PFSK-1 (cell line): ENCODE results near the gene COPS2.

Experiments
- FOXP2 ChIP-seq: optimal IDR thresholded peaks from 2 replicates; pipeline ENCODE3; 2011; ENCODE audit warnings: borderline replicate concordance, control low read depth, inconsistent platforms; ENCODE audit not compliant: insufficient read depth; ENCODE audit errors: extremely low read length, extremely low read depth
- POLR2AphosphoS5 ChIP-seq: IDR thresholded peaks from 2 replicates; pipeline ENCODE4 v1.6.1; 2012; ENCODE audit warnings: low read depth, mild to moderate bottlenecking, control low read depth, low read length, moderate library complexity
- SIN3A ChIP-seq: IDR thresholded peaks from 2 replicates; pipeline ENCODE4 v1.6.1; 2012; ENCODE audit warnings: mild to moderate bottlenecking, low read length, moderate library complexity, borderline replicate concordance; ENCODE audit not compliant: insufficient read depth
- TAF1 ChIP-seq: IDR thresholded peaks from 2 replicates; pipeline ENCODE4 v1.6.1; 2012; ENCODE audit warnings: low read length, control low read depth, borderline replicate concordance; ENCODE audit not compliant: insufficient read depth
- TF ChIP-seq, protein P1 (sequence below), 2 experiments: IDR thresholded peaks; 2 replicates each; pipeline versions ENCODE4 v1.6.1 to v1.8.0; 2011 to 2012; ENCODE audit warnings: low read depth in 2 of 2, low read length in 2 of 2, control low read depth in 1 of 2, inconsistent platforms in 1 of 2, mild to moderate bottlenecking in 1 of 2, moderate library complexity in 1 of 2; ENCODE audit not compliant: insufficient read depth in 1 of 2

The COPS2 gene

DNA sequence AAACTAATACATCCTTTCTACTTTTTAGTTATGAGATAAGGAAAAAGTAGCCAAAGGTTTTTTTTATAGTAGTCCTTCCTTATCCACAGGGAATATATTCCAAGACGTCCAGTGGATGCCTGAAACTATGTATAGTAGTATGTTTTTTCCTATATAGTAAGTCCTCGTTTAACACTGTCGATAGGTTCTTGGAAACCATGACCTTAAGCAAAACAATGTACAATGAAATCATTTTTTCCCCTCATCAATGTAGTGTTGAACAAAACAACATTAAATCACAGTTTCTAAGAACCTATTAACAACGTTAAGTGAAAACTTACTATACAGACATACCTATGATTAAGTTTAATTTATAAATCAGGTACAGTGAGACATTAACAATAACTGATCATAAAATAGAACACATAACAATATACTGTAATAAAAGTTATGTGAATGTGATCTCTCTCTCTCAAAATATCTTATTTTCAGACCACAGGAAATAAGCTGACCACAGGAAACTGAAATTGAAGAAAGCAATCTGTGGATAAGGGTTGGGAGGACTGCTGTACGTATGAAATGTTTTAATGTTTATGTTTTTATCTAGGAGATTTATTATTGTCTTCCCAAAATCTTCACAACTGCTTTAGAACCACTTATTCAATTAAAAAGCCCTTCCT is 20.6 kb downstream of the COPS2 start:
- no peak for TF ChIP-seq SIN3A
- no peak for TF ChIP-seq TAF1
- no peak for TF ChIP-seq FOXP2
- TF ChIP-seq POLR2AphosphoS5: no peak
- TF ChIP-seq, protein P1, sequence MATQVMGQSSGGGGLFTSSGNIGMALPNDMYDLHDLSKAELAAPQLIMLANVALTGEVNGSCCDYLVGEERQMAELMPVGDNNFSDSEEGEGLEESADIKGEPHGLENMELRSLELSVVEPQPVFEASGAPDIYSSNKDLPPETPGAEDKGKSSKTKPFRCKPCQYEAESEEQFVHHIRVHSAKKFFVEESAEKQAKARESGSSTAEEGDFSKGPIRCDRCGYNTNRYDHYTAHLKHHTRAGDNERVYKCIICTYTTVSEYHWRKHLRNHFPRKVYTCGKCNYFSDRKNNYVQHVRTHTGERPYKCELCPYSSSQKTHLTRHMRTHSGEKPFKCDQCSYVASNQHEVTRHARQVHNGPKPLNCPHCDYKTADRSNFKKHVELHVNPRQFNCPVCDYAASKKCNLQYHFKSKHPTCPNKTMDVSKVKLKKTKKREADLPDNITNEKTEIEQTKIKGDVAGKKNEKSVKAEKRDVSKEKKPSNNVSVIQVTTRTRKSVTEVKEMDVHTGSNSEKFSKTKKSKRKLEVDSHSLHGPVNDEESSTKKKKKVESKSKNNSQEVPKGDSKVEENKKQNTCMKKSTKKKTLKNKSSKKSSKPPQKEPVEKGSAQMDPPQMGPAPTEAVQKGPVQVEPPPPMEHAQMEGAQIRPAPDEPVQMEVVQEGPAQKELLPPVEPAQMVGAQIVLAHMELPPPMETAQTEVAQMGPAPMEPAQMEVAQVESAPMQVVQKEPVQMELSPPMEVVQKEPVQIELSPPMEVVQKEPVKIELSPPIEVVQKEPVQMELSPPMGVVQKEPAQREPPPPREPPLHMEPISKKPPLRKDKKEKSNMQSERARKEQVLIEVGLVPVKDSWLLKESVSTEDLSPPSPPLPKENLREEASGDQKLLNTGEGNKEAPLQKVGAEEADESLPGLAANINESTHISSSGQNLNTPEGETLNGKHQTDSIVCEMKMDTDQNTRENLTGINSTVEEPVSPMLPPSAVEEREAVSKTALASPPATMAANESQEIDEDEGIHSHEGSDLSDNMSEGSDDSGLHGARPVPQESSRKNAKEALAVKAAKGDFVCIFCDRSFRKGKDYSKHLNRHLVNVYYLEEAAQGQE (IDR thresholded peaks at IDR 0.05; ENCODE audit: insufficient read depth in 1 of 2, low read depth in 2 of 2, low read length in 2 of 2): no peak

DNA sequence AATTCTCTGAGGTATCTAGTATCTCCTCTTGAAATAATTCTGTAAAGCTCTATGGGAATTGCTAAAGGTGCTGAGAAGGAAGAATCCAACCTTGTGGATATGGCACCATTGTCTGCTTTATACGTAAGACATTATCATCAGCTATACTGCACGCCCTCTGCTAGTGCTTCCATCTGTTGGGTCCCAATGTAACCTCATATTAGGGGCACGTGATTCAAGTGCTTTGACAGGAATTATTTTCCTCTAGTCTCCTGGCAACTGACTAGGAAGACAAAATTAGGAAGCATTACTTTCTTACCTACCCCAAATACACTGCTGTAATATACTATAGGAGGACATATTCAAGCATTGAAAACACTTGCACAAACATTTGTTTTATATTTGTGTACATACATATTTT is 24.0 kb downstream of the COPS2 start:
- TF ChIP-seq, protein P1 (IDR thresholded peaks at IDR 0.05; ENCODE audit: insufficient read depth in 1 of 2, low read depth in 2 of 2, low read length in 2 of 2): no peak
- TF ChIP-seq POLR2AphosphoS5 (no peak), SIN3A (no peak), TAF1 (no peak), FOXP2 (no peak)

DNA sequence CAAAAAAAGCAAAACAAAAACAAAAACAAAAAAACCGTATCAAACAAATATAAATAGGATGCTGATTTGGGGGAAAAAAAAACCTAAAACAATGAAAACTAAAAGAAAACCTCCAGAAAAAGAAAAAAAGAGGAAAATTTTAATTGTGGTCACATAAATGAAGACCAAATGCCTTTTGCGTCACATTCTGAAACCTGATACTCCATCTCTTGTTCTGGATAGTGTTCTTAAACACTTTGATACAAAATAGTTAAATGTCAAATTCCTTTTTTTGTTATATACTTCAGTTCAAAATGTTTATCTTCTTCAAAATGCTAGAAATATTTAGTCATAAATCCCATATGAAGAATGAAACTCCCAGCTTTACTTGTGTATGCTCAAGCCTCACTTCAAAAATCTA is 31.0 kb downstream of the COPS2 start:
- TF ChIP-seq TAF1 (no peak), SIN3A (no peak), FOXP2 (no peak), POLR2AphosphoS5 (no peak)
- TF ChIP-seq, protein P1 (IDR thresholded peaks at IDR 0.05; ENCODE audit: insufficient read depth in 1 of 2, low read depth in 2 of 2, low read length in 2 of 2): no peak

DNA sequence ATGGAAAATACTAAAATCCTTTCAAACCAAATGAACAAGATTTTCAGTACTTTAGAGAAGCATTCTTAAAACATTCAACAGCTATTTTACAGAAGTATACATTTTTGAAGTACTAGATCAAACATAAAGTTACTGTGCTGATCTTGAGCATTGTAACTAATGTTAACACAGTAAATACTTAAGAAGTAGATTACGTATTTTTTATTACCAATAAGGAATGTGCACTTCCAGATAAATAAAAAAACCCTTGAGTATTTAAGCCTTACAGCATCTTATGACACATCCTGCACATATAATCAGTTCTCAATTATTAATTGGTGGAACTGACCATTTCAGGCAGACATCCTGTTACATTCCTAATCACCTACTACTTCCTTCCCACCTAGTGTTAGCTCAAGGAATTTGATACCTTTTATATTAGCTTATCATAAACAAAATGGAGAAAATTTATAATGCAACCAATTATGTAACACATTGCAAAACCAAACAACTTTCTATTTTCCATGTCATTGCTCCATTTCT is 32.8 kb downstream of the COPS2 start:
- TF ChIP-seq FOXP2: no peak
- TF ChIP-seq TAF1: no peak
- TF ChIP-seq SIN3A: no peak
- TF ChIP-seq POLR2AphosphoS5: no peak
- TF ChIP-seq, protein P1 (IDR thresholded peaks at IDR 0.05; ENCODE audit: insufficient read depth in 1 of 2, low read depth in 2 of 2, low read length in 2 of 2): no peak
